ENCODE results near the gene NTM.

Gene NTM

GRCh38 chr11:132256528-132257279 lies 886.3 kb downstream of the NTM start:
- DNase-seq (ENCODE audit: low read depth), result no peak

GRCh38 chr11:132257871-132258270 lies 887.5 kb downstream of the NTM start:
- DNase-seq (ENCODE audit: low read depth), result no peak

GRCh38 chr11:132258875-132259274 lies 888.5 kb downstream of the NTM start:
- DNase-seq (ENCODE audit: low read depth), result no peak

GRCh38 chr11:132260636-132261035 lies 890.2 kb downstream of the NTM start:
- no peak for DNase-seq (ENCODE audit: low read depth)

- DNase-seq (ENCODE audit: low read depth), result no peak
Measured at GRCh38 chr11:132263241-132263640, 892.8 kb downstream of the NTM start.

- no peak for DNase-seq (ENCODE audit: low read depth)
Measured at GRCh38 chr11:132263875-132264274, 893.5 kb downstream of the NTM start.

- no peak for DNase-seq (ENCODE audit: low read depth)
Measured at GRCh38 chr11:132264616-132265015, 894.2 kb downstream of the NTM start.

GRCh38 chr11:132278801-132279574 lies 908.6 kb downstream of the NTM start:
- no peak for DNase-seq (ENCODE audit: low read depth)

- DNase-seq (ENCODE audit: low read depth), result no peak
Measured at GRCh38 chr11:132284048-132284447, 913.6 kb downstream of the NTM start.

GRCh38 chr11:132284611-132285010 lies 914.2 kb downstream of the NTM start:
- DNase-seq (ENCODE audit: low read depth), result no peak

- DNase-seq (ENCODE audit: low read depth), result no peak
Measured at GRCh38 chr11:132285631-132286030, 915.2 kb downstream of the NTM start.

- no peak for DNase-seq (ENCODE audit: low read depth)
Measured at GRCh38 chr11:132286106-132286505, 915.7 kb downstream of the NTM start.

GRCh38 chr11:132288036-132288435 lies 917.6 kb downstream of the NTM start:
- DNase-seq (ENCODE audit: low read depth), result no peak

GRCh38 chr11:132289590-132290256 lies 919.3 kb downstream of the NTM start:
- DNase-seq (ENCODE audit: low read depth), result no peak

- DNase-seq (ENCODE audit: low read depth), result no peak
Measured at GRCh38 chr11:132293586-132293985, 923.2 kb downstream of the NTM start.

- no peak for DNase-seq (ENCODE audit: low read depth)
Measured at GRCh38 chr11:132296946-132297610, 926.7 kb downstream of the NTM start.

- DNase-seq (ENCODE audit: low read depth), result no peak
Measured at GRCh38 chr11:132298357-132298756, 927.9 kb downstream of the NTM start.

GRCh38 chr11:132300283-132300682 lies 929.9 kb downstream of the NTM start:
- no peak for DNase-seq (ENCODE audit: low read depth)

- no peak for DNase-seq (ENCODE audit: low read depth)
Measured at GRCh38 chr11:132301465-132301864, 931.0 kb downstream of the NTM start.

GRCh38 chr11:132301900-132302299 lies 931.5 kb downstream of the NTM start:
- DNase-seq (ENCODE audit: low read depth), result no peak

- no peak for DNase-seq (ENCODE audit: low read depth)
Measured at GRCh38 chr11:132307309-132308020, 937.0 kb downstream of the NTM start.

Measured in T follicular helper cell (primary cell).